GM21529 (cell line): ENCODE measurements around the gene WDCP.
"Not testable (repeated sequence)": the region's sequence is repeated elsewhere in the genome, so short reads cannot be mapped to it uniquely, and the experiment has no call there.

ENCODE experiments used
- ATAC-seq: cut with Tn5 transposase; IDR thresholded peaks from one replicate; pipeline ENCODE4 v1.9.1; 2021; ENCODE audit not compliant: unreplicated experiment

WDCP gene

GRCh38 chr2:24072259-24072658 lies 25.1 kb upstream of the WDCP start:
- no peak for ATAC-seq

- ATAC-seq = no peak
Observed at GRCh38 chr2:24065341-24065740, 18.1 kb upstream of the WDCP start.

GRCh38 chr2:24058564-24059271 lies 11.5 kb upstream of the WDCP start:
- ATAC-seq = no peak

- no peak for ATAC-seq
Observed at GRCh38 chr2:24055750-24056149, 8.6 kb upstream of the WDCP start.

- no peak for ATAC-seq
Observed at GRCh38 chr2:24054366-24055010, 7.3 kb upstream of the WDCP start.

GRCh38 chr2:24052951-24053350 lies 5.8 kb upstream of the WDCP start:
- ATAC-seq = no peak

GRCh38 chr2:24051833-24052232 lies 4.6 kb upstream of the WDCP start:
- ATAC-seq = no peak

GRCh38 chr2:24050041-24050979 lies 3.1 kb upstream of the WDCP start:
- ATAC-seq = no peak

- no peak for ATAC-seq
Observed at GRCh38 chr2:24049485-24050021, 2.4 kb upstream of the WDCP start, which contains the start of gene FKBP1B. Gene FKBP1B, plus strand, starts transcription at chr2:24049741. Its CDS starts 109 bp downstream, at chr2:24049850.

- no peak for ATAC-seq
Observed at GRCh38 chr2:24048769-24049484, 1.7 kb upstream of the WDCP start.

GRCh38 chr2:24047703-24048033 lies 477 bp upstream of the WDCP start:
- no peak for ATAC-seq

GRCh38 chr2:24046599-24046929 lies 627 bp downstream of the WDCP start:
- no peak for ATAC-seq

GRCh38 chr2:24045511-24046508 lies 1.4 kb downstream of the WDCP start:
- ATAC-seq = no peak

- ATAC-seq = not testable (repeated sequence)
Observed at GRCh38 chr2:24043133-24043532, 4.1 kb downstream of the WDCP start.

GRCh38 chr2:24040511-24040910 lies 6.7 kb downstream of the WDCP start:
- ATAC-seq = no peak

GRCh38 chr2:24038786-24039499 lies 8.2 kb downstream of the WDCP start:
- no peak for ATAC-seq

- no peak for ATAC-seq
Observed at GRCh38 chr2:24026233-24026632, 21.0 kb downstream of the WDCP start.

GRCh38 chr2:24024996-24025663 lies 22.1 kb downstream of the WDCP start:
- ATAC-seq = no peak

- ATAC-seq = no peak
Observed at GRCh38 chr2:24024018-24024417, 23.2 kb downstream of the WDCP start.
